ENCODE results near the gene OLIG1. TPM values are rescaled to one million over a fixed set of nuclear protein-coding genes. Genes with fewer than 3 reads are reported as not detected.

Gene OLIG1
- total RNA-seq, 1 donor from 2014 or later, result not detected

GRCh38 chr21:33089395-33090119 is 19.6 kb downstream of the OLIG1 start:
- no peak overlapping the region for H3K4me3 Mint-ChIP-seq
- no peaks in the 10 kb centered on the region for H3K36me3 ChIP-seq
- H3K4me2 ChIP-seq, result no peak overlapping the region
- no peak for TF ChIP-seq CTCF (IDR thresholded peaks at IDR 0.05)
- TF ChIP-seq EZH2 (IDR thresholded peaks at IDR 0.05), result no peak
- no peak for TF ChIP-seq EZH2phosphoT487 (IDR thresholded peaks at IDR 0.05)
- DNase-seq (ENCODE audit: low spot score), result no peak
- no peak overlapping the region for H3K4me3 ChIP-seq
- H3K27ac Mint-ChIP-seq, result no peak overlapping the region
- H3K27me3 ChIP-seq, result peaks cover 3% of the 10 kb centered on the region
- H3F3A ChIP-seq (ENCODE audit: low read depth), result no peaks in the 10 kb centered on the region
- H4K20me1 ChIP-seq (ENCODE audit: low read depth), result no peaks in the 10 kb centered on the region
- H3K9me3 ChIP-seq (ENCODE audit: low read depth), result no peaks in the 10 kb centered on the region
- peaks cover 2% of the 10 kb centered on the region for H3K4me1 Mint-ChIP-seq
- peaks cover 15% of the 10 kb centered on the region for H3K27me3 Mint-ChIP-seq (ENCODE audit: insufficient read depth, low read depth)
- H3K36me3 Mint-ChIP-seq, result no peaks in the 10 kb centered on the region
- H3K9ac ChIP-seq, result no peak overlapping the region
- no peaks in the 10 kb centered on the region for H3K79me2 ChIP-seq (ENCODE audit: low read depth)
- H2AFZ ChIP-seq (replicated peaks), result no peak overlapping the region
- H3K27ac ChIP-seq, result no peak overlapping the region
- H3K4me1 ChIP-seq, result peaks cover under 1% of the 10 kb centered on the region
- no peaks in the 10 kb centered on the region for H3K9me3 Mint-ChIP-seq

- no peak for DNase-seq (ENCODE audit: low spot score)
- Histone ChIP-seq H2AFZ (replicated peaks) (no peak overlapping the region), H3K79me2 (ENCODE audit: low read depth) (no peaks in the 10 kb centered on the region), H3K4me1 (peaks cover 25% of the 10 kb centered on the region), H3K4me3 (no peak overlapping the region), H3F3A (ENCODE audit: low read depth) (peaks cover 6% of the 10 kb centered on the region), H3K9me3 (ENCODE audit: low read depth) (no peaks in the 10 kb centered on the region), H3K4me2 (no peak overlapping the region), H4K20me1 (ENCODE audit: low read depth) (no peaks in the 10 kb centered on the region), H3K36me3 (no peaks in the 10 kb centered on the region), H3K9ac (no peak overlapping the region), H3K27ac (no peak overlapping the region), H3K27me3 (peaks cover 3% of the 10 kb centered on the region)
- Mint-ChIP-seq H3K27me3 (ENCODE audit: insufficient read depth, low read depth) (peaks cover 16% of the 10 kb centered on the region), H3K36me3 (no peaks in the 10 kb centered on the region), H3K4me1 (peaks cover 43% of the 10 kb centered on the region), H3K9me3 (no peaks in the 10 kb centered on the region), H3K4me3 (no peak overlapping the region), H3K27ac (peak overlapping the region; percentile 91)
- TF ChIP-seq EZH2 (IDR thresholded peaks at IDR 0.05), result no peak
- no peak for TF ChIP-seq EZH2phosphoT487 (IDR thresholded peaks at IDR 0.05)
- TF ChIP-seq CTCF (IDR thresholded peaks at IDR 0.05), result no peak
Observed at GRCh38 chr21:33096426-33096825, 26.5 kb downstream of the OLIG1 start.

- Mint-ChIP-seq H3K9me3 (peaks cover 11% of the 10 kb centered on the region), H3K36me3 (no peaks in the 10 kb centered on the region)
Observed at GRCh38 chr21:33099131-33099530, 29.2 kb downstream of the OLIG1 start.

More at GRCh38 chr21:33099131-33099530, 29.2 kb downstream of the OLIG1 start:
- Mint-ChIP-seq H3K27me3 (ENCODE audit: insufficient read depth, low read depth) (peaks cover 30% of the 10 kb centered on the region), H3K4me3 (no peak overlapping the region), H3K27ac (no peak overlapping the region), H3K4me1 (peaks cover 57% of the 10 kb centered on the region)
- H3K79me2 ChIP-seq (ENCODE audit: low read depth), result no peaks in the 10 kb centered on the region
- TF ChIP-seq EZH2 (IDR thresholded peaks at IDR 0.05) (no peak), CTCF (IDR thresholded peaks at IDR 0.05) (no peak), EZH2phosphoT487 (IDR thresholded peaks at IDR 0.05) (no peak)
- H3K27me3 ChIP-seq, result peaks cover 8% of the 10 kb centered on the region
- no peak for DNase-seq (ENCODE audit: low spot score)
- H3K4me3 ChIP-seq, result no peak overlapping the region
- no peak overlapping the region for H3K4me2 ChIP-seq
- peaks cover 30% of the 10 kb centered on the region for H3K4me1 ChIP-seq
- no peaks in the 10 kb centered on the region for H3K9me3 ChIP-seq (ENCODE audit: low read depth)
- H3F3A ChIP-seq (ENCODE audit: low read depth), result peaks cover 6% of the 10 kb centered on the region
- no peaks in the 10 kb centered on the region for H3K36me3 ChIP-seq
- no peaks in the 10 kb centered on the region for H4K20me1 ChIP-seq (ENCODE audit: low read depth)
- H3K9ac ChIP-seq, result no peak overlapping the region
- no peak overlapping the region for H2AFZ ChIP-seq (replicated peaks)
- no peak overlapping the region for H3K27ac ChIP-seq
